ENCODE results near the gene CASP8AP2.

DNA sequence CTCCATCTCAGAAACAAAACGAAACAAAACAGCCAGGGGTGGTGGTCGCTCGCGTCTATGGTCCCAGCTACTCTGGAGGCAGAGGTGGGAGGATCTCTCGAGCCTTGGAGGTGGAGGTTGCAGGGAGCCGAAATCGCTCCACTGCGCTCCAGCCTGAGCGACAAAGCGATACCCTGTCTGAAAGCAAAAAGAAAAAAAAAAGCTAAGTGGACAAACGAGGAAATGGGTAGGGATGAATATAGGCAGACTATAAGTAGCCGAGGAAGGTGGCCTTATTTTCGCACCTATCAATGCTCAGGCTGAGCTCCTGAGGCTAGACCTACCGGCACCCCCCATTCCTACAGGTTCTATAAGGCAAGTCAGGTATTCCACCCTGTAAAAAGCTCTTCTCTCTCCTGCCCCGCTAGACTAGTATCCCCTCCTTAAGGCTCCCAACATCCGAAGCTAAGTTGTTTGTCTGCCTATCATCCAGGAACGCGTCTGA is 650 bp upstream of the CASP8AP2 start:
- TF ChIP-seq CTCF (IDR thresholded peaks at IDR 0.05) (no peak), POLR2A (IDR thresholded peaks at IDR 0.05) (no peak)

Measured in testis (tissue), 2 donors.